Measurements from ENCODE around the gene STRIP1.

The STRIP1 gene

GRCh38 chr1:110034451-110035235, at the start of gene STRIP1:
STRIP1 (plus strand) TSS chr1:110034624; CDS start chr1:110034638, 14 bp downstream.
- peak; percentile 88 for DNase-seq (ENCODE audit: low read depth, low spot score)
- peak within 1 kb of the TSS; percentile 98 for H3K4me3 ChIP-seq
- TF ChIP-seq EZH2 (IDR thresholded peaks at IDR 0.05) (no peak), FOXP2 (optimal IDR thresholded peaks at IDR 0.05; ENCODE audit: control extremely low read depth, extremely low read length, insufficient read depth) (no peak), POLR2AphosphoS5 (IDR thresholded peaks at IDR 0.05; ENCODE audit: borderline replicate concordance, low read depth, low read length) (peak; percentile 80)
- peak within 1 kb of the TSS; percentile 87 for H3K27ac ChIP-seq
- no peaks in the 10 kb centered on the region for H3K9me3 ChIP-seq (ENCODE audit: low read depth, low read length)
- H3K36me3 ChIP-seq (ENCODE audit: insufficient read depth, low read length) = peaks cover 29% of the 10 kb centered on the region
- H3K9ac ChIP-seq (ENCODE audit: insufficient read length) = peak within 1 kb of the TSS; percentile 98

GRCh38 chr1:109985247-109986053, 49.0 kb upstream of the STRIP1 start:
- H3K36me3 ChIP-seq (ENCODE audit: insufficient read depth, low read length) = peaks cover 29% of the 10 kb centered on the region
- peak overlapping the region; percentile 48; the same call in 1 of the 2 replicates for H3K27ac ChIP-seq
- H3K9me3 ChIP-seq (ENCODE audit: low read depth, low read length) = no peaks in the 10 kb centered on the region
- no peak for DNase-seq (ENCODE audit: low read depth, low spot score)
- H3K9ac ChIP-seq (ENCODE audit: insufficient read length) = peak overlapping the region; percentile 98
- peak overlapping the region; percentile 79 for H3K4me3 ChIP-seq
- TF ChIP-seq FOXP2 (optimal IDR thresholded peaks at IDR 0.05; ENCODE audit: control extremely low read depth, extremely low read length, insufficient read depth) = no peak
- TF ChIP-seq EZH2 (IDR thresholded peaks at IDR 0.05) = no peak
- TF ChIP-seq POLR2AphosphoS5 (IDR thresholded peaks at IDR 0.05; ENCODE audit: borderline replicate concordance, low read depth, low read length) = no peak

- no peaks in the 10 kb centered on the region for H3K9me3 ChIP-seq (ENCODE audit: low read depth, low read length)
- no peak overlapping the region for H3K27ac ChIP-seq
- peak overlapping the region; percentile 79 for H3K4me3 ChIP-seq
- TF ChIP-seq EZH2 (IDR thresholded peaks at IDR 0.05) (no peak), FOXP2 (optimal IDR thresholded peaks at IDR 0.05; ENCODE audit: control extremely low read depth, extremely low read length, insufficient read depth) (no peak), POLR2AphosphoS5 (IDR thresholded peaks at IDR 0.05; ENCODE audit: borderline replicate concordance, low read depth, low read length) (no peak)
- H3K36me3 ChIP-seq (ENCODE audit: insufficient read depth, low read length) = peaks cover 30% of the 10 kb centered on the region
- DNase-seq (ENCODE audit: low read depth, low spot score) = no peak
- H3K9ac ChIP-seq (ENCODE audit: insufficient read length) = peak overlapping the region; percentile 98
Measured at GRCh38 chr1:109986054-109986444, 48.4 kb upstream of the STRIP1 start.

GRCh38 chr1:109988349-109988914, 46.0 kb upstream of the STRIP1 start:
- DNase-seq (ENCODE audit: low read depth, low spot score) = no peak
- TF ChIP-seq EZH2 (IDR thresholded peaks at IDR 0.05) (no peak), POLR2AphosphoS5 (IDR thresholded peaks at IDR 0.05; ENCODE audit: borderline replicate concordance, low read depth, low read length) (no peak), FOXP2 (optimal IDR thresholded peaks at IDR 0.05; ENCODE audit: control extremely low read depth, extremely low read length, insufficient read depth) (no peak)
- Histone ChIP-seq H3K9ac (ENCODE audit: insufficient read length) (no peak overlapping the region), H3K36me3 (ENCODE audit: insufficient read depth, low read length) (peaks cover 37% of the 10 kb centered on the region), H3K27ac (no peak overlapping the region), H3K9me3 (ENCODE audit: low read depth, low read length) (no peaks in the 10 kb centered on the region), H3K4me3 (no peak overlapping the region)

GRCh38 chr1:109989506-109990301, 44.7 kb upstream of the STRIP1 start:
- Histone ChIP-seq H3K4me3 (no peak overlapping the region), H3K36me3 (ENCODE audit: insufficient read depth, low read length) (peaks cover 37% of the 10 kb centered on the region), H3K27ac (peak overlapping the region; percentile 27; the same call in 1 of the 2 replicates), H3K9me3 (ENCODE audit: low read depth, low read length) (no peaks in the 10 kb centered on the region), H3K9ac (ENCODE audit: insufficient read length) (peak overlapping the region; percentile 13)
- TF ChIP-seq POLR2AphosphoS5 (IDR thresholded peaks at IDR 0.05; ENCODE audit: borderline replicate concordance, low read depth, low read length) (no peak), FOXP2 (optimal IDR thresholded peaks at IDR 0.05; ENCODE audit: control extremely low read depth, extremely low read length, insufficient read depth) (no peak), EZH2 (IDR thresholded peaks at IDR 0.05) (no peak)
- no peak for DNase-seq (ENCODE audit: low read depth, low spot score)

GRCh38 chr1:109990302-109990653, 44.1 kb upstream of the STRIP1 start:
- Histone ChIP-seq H3K36me3 (ENCODE audit: insufficient read depth, low read length) (peaks cover 37% of the 10 kb centered on the region), H3K9ac (ENCODE audit: insufficient read length) (peak overlapping the region; percentile 15)

GRCh38 chr1:109991400-109991925, 43.0 kb upstream of the STRIP1 start:
- Histone ChIP-seq H3K9me3 (ENCODE audit: low read depth, low read length) (no peaks in the 10 kb centered on the region), H3K36me3 (ENCODE audit: insufficient read depth, low read length) (peaks cover 40% of the 10 kb centered on the region), H3K4me3 (no peak overlapping the region), H3K27ac (no peak overlapping the region), H3K9ac (ENCODE audit: insufficient read length) (no peak overlapping the region)
- no peak for TF ChIP-seq EZH2 (IDR thresholded peaks at IDR 0.05)
- TF ChIP-seq POLR2AphosphoS5 (IDR thresholded peaks at IDR 0.05; ENCODE audit: borderline replicate concordance, low read depth, low read length) = no peak
- no peak for TF ChIP-seq FOXP2 (optimal IDR thresholded peaks at IDR 0.05; ENCODE audit: control extremely low read depth, extremely low read length, insufficient read depth)
- DNase-seq (ENCODE audit: low read depth, low spot score) = no peak

More at GRCh38 chr1:109990302-109990653, 44.1 kb upstream of the STRIP1 start:
- Histone ChIP-seq H3K27ac (peak overlapping the region; percentile 27; the same call in 1 of the 2 replicates), H3K4me3 (no peak overlapping the region), H3K9me3 (ENCODE audit: low read depth, low read length) (no peaks in the 10 kb centered on the region)
- no peak for TF ChIP-seq POLR2AphosphoS5 (IDR thresholded peaks at IDR 0.05; ENCODE audit: borderline replicate concordance, low read depth, low read length)
- TF ChIP-seq EZH2 (IDR thresholded peaks at IDR 0.05) = no peak
- TF ChIP-seq FOXP2 (optimal IDR thresholded peaks at IDR 0.05; ENCODE audit: control extremely low read depth, extremely low read length, insufficient read depth) = no peak
- no peak for DNase-seq (ENCODE audit: low read depth, low spot score)
